ENCODE data around the gene DDA1.

The DDA1 gene

DNA sequence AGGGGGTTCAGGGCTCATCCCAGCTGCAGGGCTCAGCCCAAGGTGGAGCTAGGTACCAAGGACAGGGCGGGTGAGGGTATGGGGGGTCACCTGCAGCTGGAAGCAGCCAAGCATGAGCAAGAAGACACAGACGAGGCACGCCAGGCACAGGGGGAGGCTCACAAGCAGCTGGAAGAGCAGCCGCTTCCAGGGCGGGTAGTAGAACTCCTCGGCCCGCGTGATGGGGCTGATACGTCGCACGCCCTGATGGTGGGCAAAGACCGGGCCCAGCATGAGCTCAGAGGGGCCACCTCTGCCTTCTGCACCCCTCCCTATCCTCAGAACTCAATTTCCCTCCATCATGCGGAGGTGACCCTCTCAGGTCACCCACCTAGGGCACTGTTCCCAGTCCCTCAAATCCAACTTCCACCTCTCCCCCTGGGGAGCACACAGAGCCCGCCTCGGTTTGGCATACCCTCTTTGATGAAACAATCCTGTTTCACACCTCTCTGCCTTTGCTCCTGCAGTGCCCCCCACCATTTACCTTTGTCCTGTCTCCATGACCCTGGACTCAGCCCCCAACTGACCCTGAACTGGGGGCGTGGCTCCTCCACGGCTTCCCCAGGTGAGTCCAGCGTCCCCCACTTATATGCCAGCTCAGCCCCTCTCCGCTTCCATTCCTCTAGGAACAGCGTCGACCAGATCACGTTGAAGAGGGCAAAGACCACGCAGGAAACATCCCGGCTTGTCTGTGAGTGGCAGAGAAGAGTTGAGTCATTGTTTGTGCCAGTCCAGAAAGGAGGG, 21.1 kb downstream of the DDA1 start:
- FAIRE-seq: no peak

DNA sequence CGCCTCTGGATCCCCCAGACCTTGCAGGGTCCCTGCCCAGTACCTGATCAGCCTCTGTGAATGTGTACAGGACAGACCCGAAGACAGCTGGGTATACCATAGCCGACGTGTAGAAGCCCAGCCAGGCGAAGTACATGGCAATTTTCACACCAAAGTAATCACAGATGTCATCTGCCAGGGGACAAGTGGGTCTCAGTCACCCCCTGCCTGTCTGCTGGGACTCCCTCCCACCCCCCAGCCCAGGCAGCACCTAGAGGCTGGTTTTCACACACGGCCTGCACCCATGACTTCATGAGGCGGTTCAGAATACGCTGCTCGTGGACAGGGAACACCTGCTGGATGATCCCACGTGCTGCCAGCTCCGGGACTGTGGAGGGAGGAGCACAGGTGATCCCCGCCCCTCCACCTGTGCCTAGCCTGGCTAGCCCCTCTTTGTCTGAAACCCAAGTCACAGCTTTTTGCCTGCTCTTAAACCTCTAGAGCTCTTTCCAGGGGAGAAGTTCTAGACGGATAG, 21.7 kb downstream of the DDA1 start:
- no peak for FAIRE-seq

DNA sequence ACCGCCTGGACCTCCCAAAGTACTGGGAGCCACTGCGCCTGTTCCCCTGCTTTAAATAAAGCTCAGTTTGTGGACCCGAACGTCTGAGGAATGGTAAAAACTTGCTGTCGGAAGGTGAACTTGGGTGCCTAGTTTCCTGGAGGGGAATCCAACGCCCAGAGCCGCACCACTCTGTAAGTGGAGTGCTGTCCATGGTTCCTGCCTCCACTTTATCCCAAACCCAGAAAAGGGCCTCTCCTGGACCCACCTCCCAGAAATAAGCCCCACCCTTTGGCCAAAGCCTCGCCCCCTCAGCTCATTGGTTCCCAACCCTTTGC, 23.0 kb downstream of the DDA1 start:
- no peak for FAIRE-seq

DNA sequence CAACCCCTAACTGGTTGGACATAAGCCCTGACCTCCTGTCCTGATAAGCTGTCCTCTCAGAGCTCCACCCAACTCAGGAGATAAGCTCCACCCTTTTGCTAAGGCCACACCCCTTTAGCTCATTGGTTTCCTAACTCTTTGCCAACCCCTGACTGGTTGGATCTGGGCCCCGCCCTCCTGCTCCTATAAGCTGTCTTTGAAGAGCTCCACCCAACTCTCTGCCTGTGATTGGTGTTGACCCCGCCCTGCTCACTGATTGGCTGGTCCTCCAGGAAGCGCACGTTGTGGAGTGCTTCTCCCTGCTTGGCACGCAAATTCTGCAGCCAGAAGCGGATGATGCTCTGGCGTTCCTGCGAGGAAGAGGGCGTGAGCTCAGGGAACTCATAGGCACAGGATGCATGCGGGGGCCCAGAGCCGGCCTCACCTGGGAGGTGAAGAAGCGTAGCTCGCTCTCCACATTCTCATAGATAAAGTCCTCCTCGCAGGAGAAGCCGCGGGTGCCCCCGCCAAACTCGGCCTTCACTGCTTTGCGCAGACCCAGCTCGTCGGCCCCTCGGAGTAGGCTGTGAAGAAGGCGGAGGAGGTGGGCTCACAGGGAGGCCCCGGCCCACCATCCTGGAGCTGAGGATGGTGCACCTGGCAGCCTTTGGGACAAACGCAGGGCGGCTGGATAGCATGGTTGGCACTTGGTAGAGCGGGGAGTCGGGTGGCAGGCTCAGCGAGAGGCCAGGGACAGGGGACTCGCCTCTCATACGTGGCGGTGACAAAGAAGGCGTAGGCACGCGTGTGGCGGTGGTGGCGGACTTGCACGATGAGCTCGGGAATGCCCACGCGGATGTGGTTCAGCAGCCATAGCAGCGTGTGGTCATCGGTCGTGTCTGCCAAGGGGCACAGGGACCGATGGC, 23.6 kb downstream of the DDA1 start:
- FAIRE-seq: no peak

DNA sequence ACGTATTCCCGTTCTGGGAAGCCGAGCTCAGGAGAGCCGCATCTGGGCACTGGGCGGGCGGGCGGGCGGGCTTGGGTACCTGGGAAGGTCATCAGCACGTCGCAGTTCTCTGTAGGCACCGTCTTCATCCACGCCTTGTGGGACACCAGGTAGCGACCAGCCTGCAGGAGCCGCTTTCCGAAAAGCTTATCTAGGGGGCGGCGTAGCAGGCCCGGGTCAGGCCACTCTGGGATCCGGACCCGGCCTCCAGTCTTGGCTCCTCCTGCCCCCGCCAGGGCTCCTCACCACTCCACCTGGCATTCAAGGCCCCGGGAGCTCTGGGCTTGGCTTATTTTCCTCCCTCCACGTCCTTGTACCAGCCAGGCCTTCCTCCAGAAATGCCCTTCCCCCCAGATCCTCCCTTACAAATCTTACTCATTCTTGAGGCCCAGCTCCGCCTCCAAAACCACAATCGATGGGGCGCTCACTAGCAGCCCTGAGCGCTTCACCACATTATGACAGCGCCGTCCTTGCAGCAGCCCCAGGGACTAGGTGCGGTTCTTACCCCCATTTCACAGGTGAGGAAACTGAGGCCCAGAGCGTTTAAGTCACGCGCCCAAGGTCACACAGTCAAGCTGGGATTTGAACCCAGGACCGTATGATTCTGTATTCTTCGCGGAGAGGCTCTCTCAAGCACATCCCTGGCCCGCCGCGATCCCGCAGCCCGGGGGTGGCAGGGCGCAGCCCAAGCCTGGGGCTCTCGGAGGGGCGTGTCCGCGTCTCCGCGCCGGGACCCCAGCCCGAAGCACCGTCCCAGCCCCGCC, 24.4 kb downstream of the DDA1 start:
- FAIRE-seq: no peak

DNA sequence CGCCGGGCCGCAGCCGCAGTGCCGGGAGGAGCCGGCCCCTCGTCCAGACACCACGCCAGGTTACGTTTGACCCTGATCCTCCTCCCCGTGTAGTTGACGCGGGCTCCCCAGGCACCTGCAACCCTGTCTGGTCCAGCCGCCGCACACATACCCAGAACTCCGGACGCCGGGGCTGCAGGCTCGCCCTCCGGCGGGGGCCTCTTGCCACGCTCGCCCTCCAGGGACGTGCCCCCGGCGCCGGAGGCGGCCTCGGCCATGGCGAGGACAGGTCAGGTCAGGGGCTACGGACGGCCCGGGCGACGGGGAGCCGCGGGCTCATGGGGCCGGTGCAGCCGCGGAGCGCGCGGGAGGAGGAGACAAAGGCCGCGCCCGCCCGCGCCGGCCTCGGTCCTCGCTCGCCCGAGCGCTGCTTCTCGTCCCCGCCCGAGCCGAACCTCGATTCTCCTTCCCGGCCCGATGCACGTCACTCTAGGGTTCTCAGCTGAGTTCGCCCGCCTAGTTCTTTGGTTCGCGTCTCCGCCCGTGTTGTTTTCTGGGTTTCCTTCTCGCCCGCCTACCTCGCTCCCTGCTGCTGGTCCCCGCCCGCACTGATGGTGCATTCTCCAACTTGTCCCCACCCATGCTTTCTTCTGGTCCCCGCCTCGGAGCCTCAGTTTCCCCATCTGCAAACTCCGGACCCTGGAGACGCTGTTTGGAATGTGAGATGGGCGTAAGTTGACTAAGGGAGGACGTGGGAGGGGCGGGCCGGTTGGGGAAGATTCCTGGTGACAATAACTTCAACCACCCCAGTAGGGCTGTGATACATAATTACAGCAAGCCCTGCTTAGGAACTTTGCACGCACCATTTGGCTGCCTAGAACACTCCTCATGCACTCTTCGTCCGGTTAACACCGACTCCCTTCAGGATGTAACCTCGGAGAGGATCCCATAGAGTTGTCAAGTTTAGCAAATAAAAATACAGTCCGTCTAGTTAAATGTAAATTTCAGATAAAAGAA, 25.3 kb downstream of the DDA1 start, which contains the start of gene ANO8:
Gene ANO8, minus strand, starts transcription at position 442 of the 996 bp plus-strand sequence. Its CDS starts 185 bp downstream, at position 257.
- FAIRE-seq: no peak

DNA sequence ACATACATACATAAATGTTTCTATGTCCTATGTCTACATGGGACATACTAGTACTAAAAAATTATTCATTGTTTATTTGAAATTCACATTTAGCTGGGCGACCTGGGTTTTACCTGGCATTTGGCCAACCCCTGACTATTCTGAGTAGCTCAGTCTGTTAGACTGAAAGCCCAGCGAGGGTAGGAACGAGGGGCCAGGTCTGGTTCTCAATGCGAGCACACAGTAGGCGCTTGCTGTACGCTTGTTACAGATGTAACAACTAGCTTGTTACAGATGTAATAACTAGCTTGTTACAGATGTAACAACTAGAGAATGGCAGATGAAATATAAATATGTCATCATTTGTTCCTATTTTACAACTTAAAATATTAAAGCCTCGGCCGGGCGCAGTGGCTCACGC, 26.2 kb downstream of the DDA1 start:
- no peak for FAIRE-seq

DNA sequence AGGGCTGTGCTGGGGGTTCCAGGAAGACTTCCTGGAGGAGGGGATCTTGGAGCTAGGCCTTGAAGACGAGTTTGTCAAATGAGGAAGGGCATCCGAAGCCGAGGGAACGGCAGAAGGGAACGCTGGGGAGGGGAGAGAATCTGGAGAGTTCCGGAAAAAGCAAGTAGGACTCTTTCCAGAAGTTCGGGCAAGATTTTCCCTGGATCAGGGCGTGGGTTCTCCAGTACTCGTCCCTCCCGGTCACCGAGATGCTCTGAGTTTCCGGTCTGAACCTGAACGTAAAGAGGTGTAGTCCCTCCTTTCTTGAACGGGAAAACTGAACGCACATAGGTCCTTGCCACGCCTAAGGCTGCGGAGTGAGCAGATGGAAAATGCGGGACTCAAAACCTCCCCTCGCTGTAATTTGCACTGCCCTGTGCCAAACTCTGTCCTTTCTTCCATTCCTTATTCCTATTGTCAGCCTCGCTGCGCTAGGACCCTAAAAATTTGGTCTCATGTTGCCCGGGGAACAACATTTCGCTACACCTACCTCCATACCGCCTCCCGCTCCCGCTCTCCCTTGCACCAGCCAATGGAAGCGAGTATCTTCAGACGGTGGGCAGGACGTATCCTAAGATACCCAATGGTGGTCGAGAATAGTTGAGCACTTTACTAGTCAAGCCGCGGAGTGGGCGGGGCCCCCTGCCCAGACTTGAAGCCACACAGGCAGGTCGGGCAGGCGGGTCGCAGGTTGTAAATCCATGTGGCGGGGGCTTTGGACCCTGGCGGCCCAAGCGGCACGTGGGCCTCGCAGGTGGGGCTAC, 27.7 kb downstream of the DDA1 start, which contains the start of gene GTPBP3:
Gene GTPBP3, plus strand, starts transcription at position 682 of the 803 bp plus-strand sequence. Its CDS starts 59 bp downstream, at position 741.
- FAIRE-seq: peak; percentile 87

DNA sequence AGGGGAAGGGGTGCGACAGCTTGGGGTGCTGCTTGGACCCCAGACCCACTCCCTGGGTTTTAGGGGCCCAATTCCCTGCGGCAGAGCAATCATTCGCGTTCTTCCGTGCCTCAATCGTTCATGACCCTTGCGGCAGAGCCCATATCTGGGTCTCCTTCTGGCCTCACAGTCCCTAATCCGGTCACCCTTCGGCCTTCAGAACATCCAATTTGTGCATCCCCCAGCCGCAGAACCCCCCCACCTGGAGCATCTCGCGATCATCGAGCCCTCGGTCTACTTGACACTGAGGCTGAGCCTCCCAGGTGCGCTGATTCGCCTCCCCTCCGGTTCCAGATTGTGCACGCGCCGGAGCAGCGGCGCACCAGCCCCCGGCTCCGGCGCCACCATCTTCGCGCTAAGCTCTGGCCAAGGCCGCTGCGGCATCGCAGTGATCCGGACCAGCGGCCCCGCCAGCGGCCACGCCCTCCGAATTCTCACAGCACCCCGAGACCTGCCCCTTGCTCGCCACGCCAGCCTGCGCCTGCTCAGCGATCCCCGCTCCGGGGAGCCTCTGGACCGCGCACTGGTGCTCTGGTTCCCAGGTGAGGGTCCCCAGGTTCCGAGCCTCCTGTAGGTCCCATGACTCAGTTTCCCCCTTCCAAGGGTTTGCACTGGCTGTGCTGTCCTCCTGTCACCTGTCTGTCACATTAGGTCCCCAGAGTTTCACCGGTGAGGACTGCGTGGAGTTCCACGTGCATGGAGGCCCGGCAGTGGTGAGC, 28.5 kb downstream of the DDA1 start:
- FAIRE-seq: no peak

DNA sequence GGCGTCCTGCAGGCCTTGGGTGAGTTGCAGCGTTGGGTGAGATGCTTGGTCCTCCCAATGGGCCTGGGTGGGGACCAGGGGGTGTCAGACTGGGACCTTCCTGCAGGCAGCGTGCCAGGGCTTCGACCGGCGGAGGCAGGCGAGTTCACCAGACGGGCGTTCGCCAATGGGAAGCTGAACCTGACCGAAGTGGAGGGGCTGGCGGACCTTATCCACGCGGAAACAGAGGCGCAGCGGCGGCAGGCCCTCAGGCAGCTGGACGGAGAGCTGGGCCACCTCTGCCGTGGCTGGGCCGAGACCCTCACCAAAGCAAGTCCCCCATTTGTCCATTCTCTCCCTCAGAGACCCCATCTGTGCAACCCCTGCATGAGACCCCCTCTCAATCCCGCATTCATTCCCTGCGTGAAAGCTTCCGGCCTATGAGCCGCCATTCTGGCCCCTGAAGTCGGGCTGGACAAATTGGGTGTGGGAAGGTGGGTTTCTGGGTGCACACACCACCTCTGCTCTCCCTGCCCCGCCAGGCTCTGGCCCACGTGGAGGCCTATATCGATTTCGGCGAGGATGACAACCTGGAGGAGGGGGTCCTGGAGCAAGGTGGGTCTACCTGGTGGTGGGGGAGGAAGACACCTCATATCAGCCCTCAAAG, 29.2 kb downstream of the DDA1 start:
- FAIRE-seq: no peak

DNA sequence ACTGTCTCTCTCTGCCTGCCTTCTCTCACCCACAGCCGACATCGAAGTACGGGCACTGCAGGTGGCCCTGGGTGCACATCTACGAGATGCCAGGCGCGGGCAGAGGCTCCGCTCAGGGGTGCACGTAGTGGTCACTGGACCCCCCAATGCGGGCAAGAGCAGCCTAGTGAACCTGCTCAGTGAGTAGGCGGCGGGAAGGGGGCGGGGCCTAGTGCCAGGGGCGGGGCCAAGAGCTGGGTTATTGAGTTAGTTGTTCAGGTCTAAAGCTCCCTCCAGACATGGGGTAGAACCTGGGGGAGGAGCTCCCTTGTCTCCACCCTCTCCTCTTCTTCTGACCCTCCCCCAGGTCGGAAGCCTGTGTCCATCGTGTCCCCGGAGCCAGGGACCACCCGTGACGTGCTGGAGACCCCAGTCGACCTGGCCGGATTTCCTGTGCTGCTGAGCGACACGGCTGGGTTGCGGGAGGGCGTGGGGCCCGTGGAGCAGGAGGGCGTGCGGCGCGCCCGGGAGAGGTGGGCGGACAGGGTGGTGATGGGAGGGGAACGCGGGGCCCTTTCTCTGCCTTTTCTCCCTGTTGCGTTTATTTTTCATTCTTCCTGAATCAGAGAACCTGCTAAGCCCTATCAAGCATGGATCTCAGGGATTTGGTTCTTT, 29.9 kb downstream of the DDA1 start:
- FAIRE-seq: no peak

DNA sequence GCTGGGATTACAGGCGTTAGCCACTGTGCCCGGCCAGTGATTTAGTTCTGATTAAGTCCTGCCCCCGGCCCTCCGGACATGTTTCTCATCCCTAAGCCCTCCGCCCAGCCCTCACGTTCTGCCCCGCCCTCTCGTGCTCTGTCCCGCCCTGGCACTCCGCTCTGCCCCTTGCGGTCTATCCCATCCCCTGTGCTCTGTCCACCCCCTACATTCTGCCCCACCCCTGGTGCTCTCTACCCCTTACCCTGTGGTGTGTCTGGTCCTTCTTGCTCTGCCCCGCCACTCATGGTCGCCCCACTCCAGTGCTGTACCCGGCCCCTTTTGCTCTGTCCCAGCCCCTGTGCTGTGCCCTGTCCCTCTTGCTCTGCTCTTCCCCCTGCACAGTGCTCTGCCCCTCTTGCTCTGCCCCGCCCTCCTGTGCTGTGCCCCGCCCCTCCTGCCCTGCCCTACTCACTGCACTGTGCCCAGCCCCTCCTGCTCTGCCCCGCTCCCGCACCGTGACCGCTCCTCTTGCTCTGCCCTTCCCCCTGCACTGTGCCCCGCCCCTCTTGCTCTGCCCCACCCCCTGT, 31.0 kb downstream of the DDA1 start:
- no peak for FAIRE-seq

DNA sequence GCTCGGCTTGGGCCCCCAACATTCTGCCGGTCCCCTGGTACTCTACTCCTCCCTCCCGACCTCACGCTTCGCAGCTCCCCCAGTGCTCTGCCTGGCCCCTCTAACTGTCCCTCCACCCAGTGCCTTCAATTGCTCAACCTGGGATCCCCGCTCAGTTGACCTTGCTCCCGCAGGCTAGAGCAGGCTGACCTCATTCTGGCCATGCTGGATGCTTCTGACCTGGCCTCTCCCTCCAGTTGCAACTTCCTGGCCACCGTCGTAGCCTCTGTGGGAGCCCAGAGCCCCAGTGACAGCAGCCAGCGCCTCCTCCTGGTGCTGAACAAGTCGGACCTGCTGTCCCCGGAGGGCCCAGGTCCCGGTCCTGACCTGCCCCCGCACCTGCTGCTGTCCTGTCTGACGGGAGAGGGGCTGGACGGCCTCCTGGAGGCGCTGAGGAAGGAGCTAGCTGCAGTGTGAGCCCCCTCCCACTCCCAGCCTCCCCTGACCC, 31.6 kb downstream of the DDA1 start:
- FAIRE-seq: no peak

DNA sequence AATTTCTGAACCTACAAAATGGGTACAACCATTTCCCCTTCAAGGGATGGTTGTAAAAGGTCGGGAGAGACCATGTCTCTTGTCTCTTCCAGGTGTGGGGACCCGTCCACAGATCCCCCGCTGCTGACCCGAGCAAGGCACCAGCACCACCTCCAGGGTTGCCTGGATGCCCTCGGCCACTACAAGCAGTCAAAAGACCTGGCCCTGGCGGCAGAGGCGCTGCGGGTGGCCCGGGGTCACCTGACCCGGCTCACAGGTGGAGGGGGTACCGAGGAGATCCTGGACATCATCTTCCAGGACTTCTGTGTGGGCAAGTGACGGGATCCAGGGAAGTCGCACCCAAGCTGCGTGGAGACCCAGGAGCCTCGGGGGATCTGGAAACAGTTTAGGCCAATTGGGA, 32.0 kb downstream of the DDA1 start:
- FAIRE-seq: no peak

DNA sequence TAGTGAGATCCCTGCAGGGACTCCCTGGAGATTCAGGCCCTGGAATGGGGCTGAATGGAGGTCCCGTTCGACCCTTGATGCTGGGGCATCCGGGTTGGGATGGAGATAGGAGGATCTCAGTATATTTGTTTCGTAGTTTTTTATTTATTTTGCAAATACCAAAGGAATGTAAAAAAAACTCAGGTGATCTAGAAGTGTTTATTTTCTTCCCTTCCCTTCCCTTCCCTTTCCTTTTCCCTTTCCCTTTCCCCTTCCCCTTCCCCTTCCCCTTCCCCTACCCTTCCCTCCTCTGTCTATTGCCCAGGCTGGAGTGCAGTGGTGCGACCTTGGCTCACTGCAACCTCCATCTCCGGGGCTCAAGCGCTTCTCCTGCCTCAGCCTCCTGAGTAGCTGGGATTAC, 32.5 kb downstream of the DDA1 start:
- FAIRE-seq: no peak

DNA sequence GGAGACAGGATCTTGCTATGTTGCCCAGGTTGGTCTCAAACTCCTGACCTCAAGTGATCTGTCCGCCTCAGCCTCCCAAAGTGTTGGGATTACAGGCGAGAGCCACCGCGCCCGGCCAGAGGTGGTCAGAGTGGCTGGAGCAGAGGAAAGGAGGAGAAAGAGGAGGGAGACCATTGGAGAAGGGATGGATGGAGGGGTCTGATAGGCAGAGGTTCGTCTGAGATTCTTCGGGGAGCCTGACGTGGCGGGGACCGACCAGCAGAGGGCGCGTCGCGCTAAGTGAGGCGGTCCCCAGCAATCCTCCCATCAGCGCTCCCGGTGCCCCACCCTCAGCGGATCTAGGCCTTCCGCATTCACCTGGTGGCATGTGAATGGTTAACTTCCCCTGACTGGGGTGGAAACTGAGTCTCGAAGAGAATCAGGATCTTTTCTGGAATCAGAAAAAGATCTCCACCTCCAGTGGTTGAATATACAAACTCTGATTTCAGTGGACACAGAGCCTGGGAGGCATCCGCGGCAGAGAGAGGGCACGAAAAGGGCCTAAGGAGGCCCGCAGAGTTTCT, 36.8 kb downstream of the DDA1 start:
- FAIRE-seq: no peak

DNA sequence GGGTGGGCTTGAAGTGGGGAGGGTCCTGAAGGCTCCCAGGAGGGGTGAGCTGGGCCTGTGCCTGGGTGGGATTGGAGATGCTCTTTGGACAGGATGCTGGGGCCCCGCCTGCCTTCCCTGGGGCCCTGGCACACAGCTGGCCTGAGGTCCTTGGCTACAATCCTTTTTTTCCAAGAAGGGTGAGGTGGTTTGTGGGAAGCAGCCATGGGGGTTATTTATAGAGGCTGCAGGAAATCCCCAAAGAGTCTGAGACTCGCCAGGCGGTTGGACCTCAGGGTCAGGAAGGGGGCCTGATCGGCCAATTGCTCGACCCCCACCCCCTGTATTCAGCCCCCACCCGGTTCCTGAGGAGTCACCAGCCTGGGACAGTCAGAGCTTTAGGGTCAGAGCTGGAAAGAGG, 38.0 kb downstream of the DDA1 start:
- FAIRE-seq: no peak

DNA sequence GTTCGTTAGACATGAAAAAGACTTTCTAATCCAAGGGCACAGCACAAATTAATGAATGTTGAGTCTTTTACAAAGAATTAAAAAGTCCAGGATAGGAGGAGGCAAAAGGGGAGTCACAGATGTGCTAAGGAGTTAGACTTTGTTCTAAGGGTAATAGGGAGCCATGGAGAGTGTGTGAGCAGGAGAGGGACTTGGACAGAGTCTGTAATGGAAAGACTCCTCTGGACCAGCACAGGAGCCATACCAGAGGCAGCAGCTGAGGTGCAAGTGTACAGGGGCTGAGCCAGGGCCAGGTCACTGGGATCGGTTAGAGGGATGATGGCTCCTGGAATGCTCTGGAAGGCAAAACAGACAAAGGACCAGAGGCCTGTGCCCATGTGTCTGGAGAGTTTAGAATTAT, 38.5 kb downstream of the DDA1 start:
- FAIRE-seq: no peak
